ENCODE measurements around the gene PRKCB.
"Not testable (repeated sequence)": the region's sequence is repeated elsewhere in the genome, so short reads cannot be mapped to it uniquely, and the experiment has no call there.

PRKCB gene

GRCh38 chr16:24140730-24141129, 304.9 kb downstream of the PRKCB start:
- DNase-seq = no peak

- no peak for DNase-seq
Observed at GRCh38 chr16:24141466-24141865, 305.7 kb downstream of the PRKCB start.

GRCh38 chr16:24141917-24142316, 306.1 kb downstream of the PRKCB start:
- DNase-seq = no peak

GRCh38 chr16:24145927-24146326, 310.1 kb downstream of the PRKCB start:
- DNase-seq = no peak

GRCh38 chr16:24146518-24146917, 310.7 kb downstream of the PRKCB start:
- DNase-seq = no peak

- DNase-seq = no peak
Observed at GRCh38 chr16:24149102-24149501, 313.3 kb downstream of the PRKCB start.

- DNase-seq = no peak
Observed at GRCh38 chr16:24150282-24150681, 314.5 kb downstream of the PRKCB start.

- no peak for DNase-seq
Observed at GRCh38 chr16:24151482-24151939, 315.7 kb downstream of the PRKCB start.

GRCh38 chr16:24152048-24152447, 316.3 kb downstream of the PRKCB start:
- DNase-seq = not testable (repeated sequence)

- DNase-seq = no peak
Observed at GRCh38 chr16:24152826-24153225, 317.0 kb downstream of the PRKCB start.

- DNase-seq = no peak
Observed at GRCh38 chr16:24156777-24157176, 321.0 kb downstream of the PRKCB start.

- no peak for DNase-seq
Observed at GRCh38 chr16:24163935-24164334, 328.2 kb downstream of the PRKCB start.

- DNase-seq = no peak
Observed at GRCh38 chr16:24164416-24164815, 328.6 kb downstream of the PRKCB start.

GRCh38 chr16:24165273-24165672, 329.5 kb downstream of the PRKCB start:
- no peak for DNase-seq

GRCh38 chr16:24166661-24167528, 331.1 kb downstream of the PRKCB start:
- no peak for DNase-seq

GRCh38 chr16:24168856-24169255, 333.1 kb downstream of the PRKCB start:
- no peak for DNase-seq

- no peak for DNase-seq
Observed at GRCh38 chr16:24170407-24170806, 334.6 kb downstream of the PRKCB start.

GRCh38 chr16:24174504-24174903, 338.7 kb downstream of the PRKCB start:
- no peak for DNase-seq

- DNase-seq = no peak
Observed at GRCh38 chr16:24174957-24175356, 339.2 kb downstream of the PRKCB start.

GRCh38 chr16:24178496-24178895, 342.7 kb downstream of the PRKCB start:
- no peak for DNase-seq

- DNase-seq = no peak
Observed at GRCh38 chr16:24180451-24180850, 344.7 kb downstream of the PRKCB start.

- no peak for DNase-seq
Observed at GRCh38 chr16:24188021-24188542, 352.3 kb downstream of the PRKCB start.

GRCh38 chr16:24188751-24189318, 353.1 kb downstream of the PRKCB start:
- DNase-seq = no peak

- no peak for DNase-seq
Observed at GRCh38 chr16:24189941-24190340, 354.2 kb downstream of the PRKCB start.
